ENCODE measurements around the gene RASL10B. TPM values are rescaled to one million over a fixed set of nuclear protein-coding genes. Genes with fewer than 3 reads are reported as not detected.
A peak's percentile ranks its signal among the peaks of the same experiment; 100 is the strongest.

The RASL10B gene
- total RNA-seq = 19.3 to 20.5 TPM (median 20.1 TPM) in 3 replicates

GRCh38 chr17:35731239-35731916 is at the start of gene RASL10B:
RASL10B (plus strand) TSS chr17:35731639; CDS start chr17:35735185, 3,546 bp downstream.
- peak within 1 kb of the TSS; percentile 84 for H3K4me3 Mint-ChIP-seq
- H3K27ac Mint-ChIP-seq = peak within 1 kb of the TSS; percentile 21
- H3K9me3 Mint-ChIP-seq = no peaks in the 10 kb centered on the region
- DNase-seq (ENCODE audit: low spot score in 2 of 2, unreplicated experiment in 2 of 2) = peak in 1 of 2 experiments; percentile 70
- peaks cover 52% of the 10 kb centered on the region for H3K4me1 Mint-ChIP-seq
- TF ChIP-seq CTCF (IDR thresholded peaks at IDR 0.05; ENCODE audit: unreplicated experiment) = no peak
- H3K27me3 Mint-ChIP-seq (ENCODE audit: low read depth) = no peaks in the 10 kb centered on the region
- no peaks in the 10 kb centered on the region for H3K36me3 Mint-ChIP-seq

GRCh38 chr17:35683591-35683990 is 47.8 kb upstream of the RASL10B start:
- no peak for DNase-seq (ENCODE audit: low spot score in 2 of 2, unreplicated experiment in 2 of 2)
- Mint-ChIP-seq H3K9me3 (peaks cover 4% of the 10 kb centered on the region), H3K36me3 (peaks cover 39% of the 10 kb centered on the region), H3K4me3 (no peak overlapping the region), H3K4me1 (no peaks in the 10 kb centered on the region), H3K27ac (no peak overlapping the region), H3K27me3 (ENCODE audit: low read depth) (no peaks in the 10 kb centered on the region)
- no peak for TF ChIP-seq CTCF (IDR thresholded peaks at IDR 0.05; ENCODE audit: unreplicated experiment)

- Mint-ChIP-seq H3K4me3 (no peak overlapping the region), H3K36me3 (peaks cover 34% of the 10 kb centered on the region), H3K9me3 (no peaks in the 10 kb centered on the region), H3K27me3 (ENCODE audit: low read depth) (no peaks in the 10 kb centered on the region), H3K27ac (no peak overlapping the region), H3K4me1 (no peaks in the 10 kb centered on the region)
- DNase-seq (ENCODE audit: low spot score in 2 of 2, unreplicated experiment in 2 of 2) = no peak
- no peak for TF ChIP-seq CTCF (IDR thresholded peaks at IDR 0.05; ENCODE audit: unreplicated experiment)
Measured at GRCh38 chr17:35684055-35684802, 47.2 kb upstream of the RASL10B start.

- no peak for DNase-seq (ENCODE audit: low spot score in 2 of 2, unreplicated experiment in 2 of 2)
- no peaks in the 10 kb centered on the region for H3K27me3 Mint-ChIP-seq (ENCODE audit: low read depth)
- H3K9me3 Mint-ChIP-seq = no peaks in the 10 kb centered on the region
Measured at GRCh38 chr17:35692512-35693210, 38.8 kb upstream of the RASL10B start.

GRCh38 chr17:35693662-35694061 is 37.8 kb upstream of the RASL10B start:
- peaks cover 20% of the 10 kb centered on the region for H3K36me3 Mint-ChIP-seq
- no peaks in the 10 kb centered on the region for H3K9me3 Mint-ChIP-seq
- H3K27me3 Mint-ChIP-seq (ENCODE audit: low read depth) = no peaks in the 10 kb centered on the region
- TF ChIP-seq CTCF (IDR thresholded peaks at IDR 0.05; ENCODE audit: unreplicated experiment) = no peak
- H3K4me3 Mint-ChIP-seq = no peak overlapping the region
- DNase-seq (ENCODE audit: low spot score in 2 of 2, unreplicated experiment in 2 of 2) = no peak
- H3K27ac Mint-ChIP-seq = no peak overlapping the region
- no peaks in the 10 kb centered on the region for H3K4me1 Mint-ChIP-seq

More at GRCh38 chr17:35692512-35693210, 38.8 kb upstream of the RASL10B start:
- Mint-ChIP-seq H3K4me3 (no peak overlapping the region), H3K36me3 (peaks cover 29% of the 10 kb centered on the region), H3K4me1 (no peaks in the 10 kb centered on the region), H3K27ac (no peak overlapping the region)
- TF ChIP-seq CTCF (IDR thresholded peaks at IDR 0.05; ENCODE audit: unreplicated experiment) = no peak

Data from mesothelial cell of epicardium (in vitro differentiated cells).